H1 (cell line): ENCODE data around the gene THTPA. TPM values are rescaled to one million over a fixed set of nuclear protein-coding genes. Genes with fewer than 3 reads are reported as not detected.

Experiments used
- ASH2L ChIP-seq: fragments of 200-600, 300-600 bp; sonication (generic); IDR thresholded peaks from one replicate; pipeline ENCODE4 v1.7.1; 2017; ENCODE audit warnings: low read length
- CBX5 ChIP-seq: fragments of 300-800, 300-1000 bp; sonication (generic); IDR thresholded peaks from 2 replicates; pipeline ENCODE4 v1.7.1; 2016; ENCODE audit warnings: antibody characterized with exemption, low read length, low read depth
- polyA plus RNA-seq, 7 experiments: library from polyadenylated mRNA; depleted of rRNA in 3 of 7; stranded (reverse) in 5 of 7; unstranded in 2 of 7; fragments of >200 nt in 5 of 7; fragments of 200-250 nt in 2 of 7; gene quantifications; 1 replicate in 5 of 7; 2 replicates in 1 of 7; 4 replicates in 1 of 7; pipeline versions ENCODE4 v1.2.1 to v1.2.3, GENCODE V29; 2011 to 2013; ENCODE audit warnings: missing spikeins in 2 of 7, mixed read lengths in 2 of 7
- total RNA-seq: library from RNA; stranded (reverse); fragmentation: NEBNext Ultra II Directional; extraction: Animal tissue kit (Norgen Biotek cat#: 25700); gene quantifications from 2 replicates; pipeline ENCODE4 v1.2.1, GENCODE V29; 2021
- TF ChIP-seq, protein P1 (sequence below): fragments of 300-600 bp; sonication (generic); IDR thresholded peaks from 2 replicates; pipeline ENCODE4 v1.7.1; 2012; ENCODE audit warnings: low read length, moderate library complexity, mild to moderate bottlenecking, inconsistent platforms; ENCODE audit not compliant: insufficient replicate concordance

The THTPA gene
- total and polyA plus RNA-seq, 2 of the 8 experiments (the other 6 are each of a cell fraction or from before 2014, with no cell fraction given): 16.6 to 19.0 TPM

DNA sequence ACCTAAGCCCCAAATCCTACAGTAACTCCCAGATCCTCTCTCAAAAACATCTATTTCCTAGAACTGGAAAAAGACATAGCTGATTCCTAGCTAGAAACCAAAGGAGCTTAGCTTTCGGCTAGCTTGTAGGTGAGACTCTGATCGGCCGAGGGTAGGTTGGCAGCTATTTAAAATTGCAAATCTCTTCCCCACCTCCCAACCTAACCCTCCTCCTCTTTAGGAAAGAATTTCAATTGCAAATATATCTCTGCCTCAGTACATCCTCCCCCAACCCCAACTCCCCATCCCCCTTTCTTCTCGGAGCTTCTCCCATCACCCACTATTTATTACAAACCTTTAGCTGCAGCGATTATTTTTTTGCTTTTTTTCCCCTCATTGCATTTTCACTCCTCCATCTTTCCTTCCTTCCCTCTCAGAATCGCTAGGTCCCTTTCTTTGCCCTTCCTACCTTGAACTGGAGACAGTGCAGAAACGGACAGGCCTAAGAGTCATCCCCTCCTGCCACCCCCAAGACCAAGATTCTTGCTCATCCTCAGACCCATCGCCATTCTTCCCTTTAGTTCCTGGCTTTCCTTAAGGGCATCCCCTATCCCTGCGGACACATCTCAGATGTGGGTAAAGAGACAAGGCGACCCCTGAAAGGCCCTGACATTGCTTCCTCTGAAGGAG is 17.9 kb upstream of the THTPA start (continued):
- TF ChIP-seq, protein P1, sequence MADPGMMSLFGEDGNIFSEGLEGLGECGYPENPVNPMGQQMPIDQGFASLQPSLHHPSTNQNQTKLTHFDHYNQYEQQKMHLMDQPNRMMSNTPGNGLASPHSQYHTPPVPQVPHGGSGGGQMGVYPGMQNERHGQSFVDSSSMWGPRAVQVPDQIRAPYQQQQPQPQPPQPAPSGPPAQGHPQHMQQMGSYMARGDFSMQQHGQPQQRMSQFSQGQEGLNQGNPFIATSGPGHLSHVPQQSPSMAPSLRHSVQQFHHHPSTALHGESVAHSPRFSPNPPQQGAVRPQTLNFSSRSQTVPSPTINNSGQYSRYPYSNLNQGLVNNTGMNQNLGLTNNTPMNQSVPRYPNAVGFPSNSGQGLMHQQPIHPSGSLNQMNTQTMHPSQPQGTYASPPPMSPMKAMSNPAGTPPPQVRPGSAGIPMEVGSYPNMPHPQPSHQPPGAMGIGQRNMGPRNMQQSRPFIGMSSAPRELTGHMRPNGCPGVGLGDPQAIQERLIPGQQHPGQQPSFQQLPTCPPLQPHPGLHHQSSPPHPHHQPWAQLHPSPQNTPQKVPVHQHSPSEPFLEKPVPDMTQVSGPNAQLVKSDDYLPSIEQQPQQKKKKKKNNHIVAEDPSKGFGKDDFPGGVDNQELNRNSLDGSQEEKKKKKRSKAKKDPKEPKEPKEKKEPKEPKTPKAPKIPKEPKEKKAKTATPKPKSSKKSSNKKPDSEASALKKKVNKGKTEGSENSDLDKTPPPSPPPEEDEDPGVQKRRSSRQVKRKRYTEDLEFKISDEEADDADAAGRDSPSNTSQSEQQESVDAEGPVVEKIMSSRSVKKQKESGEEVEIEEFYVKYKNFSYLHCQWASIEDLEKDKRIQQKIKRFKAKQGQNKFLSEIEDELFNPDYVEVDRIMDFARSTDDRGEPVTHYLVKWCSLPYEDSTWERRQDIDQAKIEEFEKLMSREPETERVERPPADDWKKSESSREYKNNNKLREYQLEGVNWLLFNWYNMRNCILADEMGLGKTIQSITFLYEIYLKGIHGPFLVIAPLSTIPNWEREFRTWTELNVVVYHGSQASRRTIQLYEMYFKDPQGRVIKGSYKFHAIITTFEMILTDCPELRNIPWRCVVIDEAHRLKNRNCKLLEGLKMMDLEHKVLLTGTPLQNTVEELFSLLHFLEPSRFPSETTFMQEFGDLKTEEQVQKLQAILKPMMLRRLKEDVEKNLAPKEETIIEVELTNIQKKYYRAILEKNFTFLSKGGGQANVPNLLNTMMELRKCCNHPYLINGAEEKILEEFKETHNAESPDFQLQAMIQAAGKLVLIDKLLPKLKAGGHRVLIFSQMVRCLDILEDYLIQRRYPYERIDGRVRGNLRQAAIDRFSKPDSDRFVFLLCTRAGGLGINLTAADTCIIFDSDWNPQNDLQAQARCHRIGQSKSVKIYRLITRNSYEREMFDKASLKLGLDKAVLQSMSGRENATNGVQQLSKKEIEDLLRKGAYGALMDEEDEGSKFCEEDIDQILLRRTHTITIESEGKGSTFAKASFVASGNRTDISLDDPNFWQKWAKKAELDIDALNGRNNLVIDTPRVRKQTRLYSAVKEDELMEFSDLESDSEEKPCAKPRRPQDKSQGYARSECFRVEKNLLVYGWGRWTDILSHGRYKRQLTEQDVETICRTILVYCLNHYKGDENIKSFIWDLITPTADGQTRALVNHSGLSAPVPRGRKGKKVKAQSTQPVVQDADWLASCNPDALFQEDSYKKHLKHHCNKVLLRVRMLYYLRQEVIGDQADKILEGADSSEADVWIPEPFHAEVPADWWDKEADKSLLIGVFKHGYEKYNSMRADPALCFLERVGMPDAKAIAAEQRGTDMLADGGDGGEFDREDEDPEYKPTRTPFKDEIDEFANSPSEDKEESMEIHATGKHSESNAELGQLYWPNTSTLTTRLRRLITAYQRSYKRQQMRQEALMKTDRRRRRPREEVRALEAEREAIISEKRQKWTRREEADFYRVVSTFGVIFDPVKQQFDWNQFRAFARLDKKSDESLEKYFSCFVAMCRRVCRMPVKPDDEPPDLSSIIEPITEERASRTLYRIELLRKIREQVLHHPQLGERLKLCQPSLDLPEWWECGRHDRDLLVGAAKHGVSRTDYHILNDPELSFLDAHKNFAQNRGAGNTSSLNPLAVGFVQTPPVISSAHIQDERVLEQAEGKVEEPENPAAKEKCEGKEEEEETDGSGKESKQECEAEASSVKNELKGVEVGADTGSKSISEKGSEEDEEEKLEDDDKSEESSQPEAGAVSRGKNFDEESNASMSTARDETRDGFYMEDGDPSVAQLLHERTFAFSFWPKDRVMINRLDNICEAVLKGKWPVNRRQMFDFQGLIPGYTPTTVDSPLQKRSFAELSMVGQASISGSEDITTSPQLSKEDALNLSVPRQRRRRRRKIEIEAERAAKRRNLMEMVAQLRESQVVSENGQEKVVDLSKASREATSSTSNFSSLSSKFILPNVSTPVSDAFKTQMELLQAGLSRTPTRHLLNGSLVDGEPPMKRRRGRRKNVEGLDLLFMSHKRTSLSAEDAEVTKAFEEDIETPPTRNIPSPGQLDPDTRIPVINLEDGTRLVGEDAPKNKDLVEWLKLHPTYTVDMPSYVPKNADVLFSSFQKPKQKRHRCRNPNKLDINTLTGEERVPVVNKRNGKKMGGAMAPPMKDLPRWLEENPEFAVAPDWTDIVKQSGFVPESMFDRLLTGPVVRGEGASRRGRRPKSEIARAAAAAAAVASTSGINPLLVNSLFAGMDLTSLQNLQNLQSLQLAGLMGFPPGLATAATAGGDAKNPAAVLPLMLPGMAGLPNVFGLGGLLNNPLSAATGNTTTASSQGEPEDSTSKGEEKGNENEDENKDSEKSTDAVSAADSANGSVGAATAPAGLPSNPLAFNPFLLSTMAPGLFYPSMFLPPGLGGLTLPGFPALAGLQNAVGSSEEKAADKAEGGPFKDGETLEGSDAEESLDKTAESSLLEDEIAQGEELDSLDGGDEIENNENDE: peak; percentile 60
- TF ChIP-seq CBX5: no peak
- peak; percentile 23 for TF ChIP-seq ASH2L
